Measurements from ENCODE around the gene MMRN2. TPM values are rescaled to one million over a fixed set of nuclear protein-coding genes. Genes with fewer than 3 reads are reported as not detected.

Gene MMRN2
- polyA plus RNA-seq, 1 donor from 2014 or later, result 0.15 TPM

DNA sequence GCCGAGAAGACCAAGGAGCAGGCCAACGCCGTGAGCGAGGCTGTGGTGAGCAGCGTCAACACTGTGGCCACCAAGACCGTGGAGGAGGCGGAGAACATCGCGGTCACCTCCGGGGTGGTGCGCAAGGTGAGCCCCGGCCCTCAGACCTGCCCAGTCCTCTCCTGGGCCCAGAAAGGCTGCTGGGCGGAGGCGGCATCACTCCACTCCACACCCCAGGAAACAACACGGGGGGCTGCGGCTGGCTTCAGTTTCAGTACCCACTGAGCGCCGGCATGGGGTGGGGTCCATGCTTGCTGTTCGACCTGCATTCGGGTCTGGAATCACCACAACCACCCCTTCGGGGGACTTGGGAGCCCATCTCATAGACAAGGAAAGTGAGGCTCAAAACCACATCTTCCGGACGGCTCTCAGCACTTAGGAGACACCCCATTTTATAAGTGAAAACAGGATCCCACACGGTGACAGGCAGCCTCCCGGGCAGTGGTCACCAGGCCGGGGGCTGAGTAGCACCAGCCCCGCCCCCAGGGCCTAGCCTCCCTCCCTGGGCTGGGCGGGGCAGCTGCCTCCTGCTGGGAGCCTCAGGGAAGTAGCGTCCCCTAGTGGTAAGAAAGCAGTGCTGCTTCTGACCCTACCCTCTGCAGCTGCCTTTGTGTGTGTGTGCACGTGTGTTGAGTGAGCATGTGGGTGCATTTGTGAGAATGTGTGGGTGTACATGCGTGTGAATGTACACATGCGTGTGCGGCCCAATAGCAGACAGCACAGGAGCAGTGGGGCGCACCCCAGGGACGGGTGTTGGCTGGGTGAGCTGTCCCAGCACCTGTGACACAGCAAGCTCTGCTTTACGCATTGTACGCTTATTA lies 2.8 kb upstream of the MMRN2 start:
- no peaks in the 10 kb centered on the region for H4K20me1 ChIP-seq (ENCODE audit: insufficient read depth)
- H2AFZ ChIP-seq (ENCODE audit: low read depth, low read length), result no peak overlapping the region
- no peaks in the 10 kb centered on the region for H3K9me3 ChIP-seq (ENCODE audit: low read length)
- no peaks in the 10 kb centered on the region for H3K27me3 ChIP-seq (ENCODE audit: insufficient read depth, low read depth, low read length)
- H3K9me2 ChIP-seq (ENCODE audit: insufficient read depth, low read length), result no peaks in the 10 kb centered on the region
- no peaks in the 10 kb centered on the region for H3K36me3 ChIP-seq (ENCODE audit: insufficient read depth, low read length)
- H3K27ac ChIP-seq (ENCODE audit: low read length), result no peak overlapping the region
- no peaks in the 10 kb centered on the region for H3K79me2 ChIP-seq (replicated peaks; ENCODE audit: insufficient read depth, low read length)
- H3K9ac ChIP-seq (ENCODE audit: low read length), result no peak overlapping the region
- H3F3A ChIP-seq (ENCODE audit: insufficient read depth, low read length, poor library complexity, severe bottlenecking), result no peaks in the 10 kb centered on the region
- TF ChIP-seq SMC3 (conservative IDR thresholded peaks at IDR 0.05; ENCODE audit: poor library complexity), result no peak
- TF ChIP-seq TAF1 (IDR thresholded peaks at IDR 0.05; ENCODE audit: low read depth), result no peak
- TF ChIP-seq RAD21 (conservative IDR thresholded peaks at IDR 0.05), result no peak
- TF ChIP-seq, protein P1, sequence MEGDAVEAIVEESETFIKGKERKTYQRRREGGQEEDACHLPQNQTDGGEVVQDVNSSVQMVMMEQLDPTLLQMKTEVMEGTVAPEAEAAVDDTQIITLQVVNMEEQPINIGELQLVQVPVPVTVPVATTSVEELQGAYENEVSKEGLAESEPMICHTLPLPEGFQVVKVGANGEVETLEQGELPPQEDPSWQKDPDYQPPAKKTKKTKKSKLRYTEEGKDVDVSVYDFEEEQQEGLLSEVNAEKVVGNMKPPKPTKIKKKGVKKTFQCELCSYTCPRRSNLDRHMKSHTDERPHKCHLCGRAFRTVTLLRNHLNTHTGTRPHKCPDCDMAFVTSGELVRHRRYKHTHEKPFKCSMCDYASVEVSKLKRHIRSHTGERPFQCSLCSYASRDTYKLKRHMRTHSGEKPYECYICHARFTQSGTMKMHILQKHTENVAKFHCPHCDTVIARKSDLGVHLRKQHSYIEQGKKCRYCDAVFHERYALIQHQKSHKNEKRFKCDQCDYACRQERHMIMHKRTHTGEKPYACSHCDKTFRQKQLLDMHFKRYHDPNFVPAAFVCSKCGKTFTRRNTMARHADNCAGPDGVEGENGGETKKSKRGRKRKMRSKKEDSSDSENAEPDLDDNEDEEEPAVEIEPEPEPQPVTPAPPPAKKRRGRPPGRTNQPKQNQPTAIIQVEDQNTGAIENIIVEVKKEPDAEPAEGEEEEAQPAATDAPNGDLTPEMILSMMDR (IDR thresholded peaks at IDR 0.05; ENCODE audit: poor library complexity, severe bottlenecking), result no peak
- TF ChIP-seq POLR2AphosphoS5 (IDR thresholded peaks at IDR 0.05), result no peak
- H3K4me3 ChIP-seq (ENCODE audit: low read length), result no peak overlapping the region
- H3K4me2 ChIP-seq (ENCODE audit: low read length), result no peak overlapping the region

DNA sequence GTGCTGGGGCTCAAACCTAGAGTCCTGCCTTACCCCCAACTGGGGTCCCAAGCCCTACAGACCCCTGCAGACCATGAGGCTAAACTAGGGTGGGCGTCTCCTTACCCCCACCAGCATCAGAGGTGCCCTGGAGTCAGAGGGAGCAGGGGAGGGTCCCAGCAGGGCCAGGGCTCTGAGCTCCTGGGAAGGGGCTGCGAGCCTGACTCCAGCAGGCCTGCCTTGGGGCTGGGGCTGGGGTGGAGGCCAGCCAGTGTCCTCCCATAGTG lies 2.3 kb upstream of the MMRN2 start:
- Histone ChIP-seq H3K27ac (ENCODE audit: low read length) (no peak overlapping the region), H3K36me3 (ENCODE audit: insufficient read depth, low read length) (no peaks in the 10 kb centered on the region), H3K4me2 (ENCODE audit: low read length) (no peak overlapping the region), H3K9ac (ENCODE audit: low read length) (no peak overlapping the region), H3K4me3 (ENCODE audit: low read length) (no peak overlapping the region), H3F3A (ENCODE audit: insufficient read depth, low read length, poor library complexity, severe bottlenecking) (no peaks in the 10 kb centered on the region), H3K9me3 (ENCODE audit: low read length) (no peaks in the 10 kb centered on the region), H4K20me1 (ENCODE audit: insufficient read depth) (no peaks in the 10 kb centered on the region), H3K79me2 (replicated peaks; ENCODE audit: insufficient read depth, low read length) (no peaks in the 10 kb centered on the region), H3K27me3 (ENCODE audit: insufficient read depth, low read depth, low read length) (no peaks in the 10 kb centered on the region), H3K9me2 (ENCODE audit: insufficient read depth, low read length) (no peaks in the 10 kb centered on the region), H2AFZ (ENCODE audit: low read depth, low read length) (no peak overlapping the region)
- TF ChIP-seq TAF1 (IDR thresholded peaks at IDR 0.05; ENCODE audit: low read depth), result no peak
- no peak for TF ChIP-seq MXI1 (conservative IDR thresholded peaks at IDR 0.05; ENCODE audit: poor library complexity, severe bottlenecking)
- no peak for TF ChIP-seq POLR2AphosphoS5 (IDR thresholded peaks at IDR 0.05)
- no peak for TF ChIP-seq RAD21 (conservative IDR thresholded peaks at IDR 0.05)
- TF ChIP-seq EP300 (conservative IDR thresholded peaks at IDR 0.05; ENCODE audit: poor library complexity, severe bottlenecking), result no peak
- TF ChIP-seq SMC3 (conservative IDR thresholded peaks at IDR 0.05; ENCODE audit: poor library complexity), result no peak
- TF ChIP-seq, protein P1 (IDR thresholded peaks at IDR 0.05; ENCODE audit: poor library complexity, severe bottlenecking), result no peak
- TF ChIP-seq, protein P2, sequence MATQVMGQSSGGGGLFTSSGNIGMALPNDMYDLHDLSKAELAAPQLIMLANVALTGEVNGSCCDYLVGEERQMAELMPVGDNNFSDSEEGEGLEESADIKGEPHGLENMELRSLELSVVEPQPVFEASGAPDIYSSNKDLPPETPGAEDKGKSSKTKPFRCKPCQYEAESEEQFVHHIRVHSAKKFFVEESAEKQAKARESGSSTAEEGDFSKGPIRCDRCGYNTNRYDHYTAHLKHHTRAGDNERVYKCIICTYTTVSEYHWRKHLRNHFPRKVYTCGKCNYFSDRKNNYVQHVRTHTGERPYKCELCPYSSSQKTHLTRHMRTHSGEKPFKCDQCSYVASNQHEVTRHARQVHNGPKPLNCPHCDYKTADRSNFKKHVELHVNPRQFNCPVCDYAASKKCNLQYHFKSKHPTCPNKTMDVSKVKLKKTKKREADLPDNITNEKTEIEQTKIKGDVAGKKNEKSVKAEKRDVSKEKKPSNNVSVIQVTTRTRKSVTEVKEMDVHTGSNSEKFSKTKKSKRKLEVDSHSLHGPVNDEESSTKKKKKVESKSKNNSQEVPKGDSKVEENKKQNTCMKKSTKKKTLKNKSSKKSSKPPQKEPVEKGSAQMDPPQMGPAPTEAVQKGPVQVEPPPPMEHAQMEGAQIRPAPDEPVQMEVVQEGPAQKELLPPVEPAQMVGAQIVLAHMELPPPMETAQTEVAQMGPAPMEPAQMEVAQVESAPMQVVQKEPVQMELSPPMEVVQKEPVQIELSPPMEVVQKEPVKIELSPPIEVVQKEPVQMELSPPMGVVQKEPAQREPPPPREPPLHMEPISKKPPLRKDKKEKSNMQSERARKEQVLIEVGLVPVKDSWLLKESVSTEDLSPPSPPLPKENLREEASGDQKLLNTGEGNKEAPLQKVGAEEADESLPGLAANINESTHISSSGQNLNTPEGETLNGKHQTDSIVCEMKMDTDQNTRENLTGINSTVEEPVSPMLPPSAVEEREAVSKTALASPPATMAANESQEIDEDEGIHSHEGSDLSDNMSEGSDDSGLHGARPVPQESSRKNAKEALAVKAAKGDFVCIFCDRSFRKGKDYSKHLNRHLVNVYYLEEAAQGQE (IDR thresholded peaks at IDR 0.05; ENCODE audit: borderline replicate concordance), result no peak
- no peak for TF ChIP-seq EZH2 (IDR thresholded peaks at IDR 0.05; ENCODE audit: borderline replicate concordance, insufficient read depth, low read length, poor library complexity, severe bottlenecking)
